Measurements from ENCODE around the gene IMPG2.

IMPG2 gene
- 2.2 to 3.1 (median 2.9) reads per million in 3 donors for total RNA-seq

DNA sequence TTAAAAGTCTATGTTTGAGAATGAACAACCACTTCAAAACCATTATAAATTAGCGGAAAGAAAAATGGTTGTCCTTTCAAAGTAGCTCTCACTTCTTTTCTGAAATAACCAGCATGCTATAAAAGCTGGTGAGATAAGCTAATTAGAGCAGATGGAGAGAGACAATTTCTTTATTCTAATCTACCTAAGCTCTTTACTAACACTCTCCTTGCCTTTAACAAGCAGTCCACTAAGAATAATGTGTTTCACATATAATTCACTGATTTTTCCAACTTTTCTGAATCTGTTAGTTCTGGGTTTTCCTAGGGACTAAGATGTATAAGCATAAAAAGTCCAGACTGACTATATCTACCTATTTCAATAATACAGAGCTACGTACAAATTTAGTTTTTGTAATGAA lies at the start of gene IMPG2:
Gene IMPG2 (minus strand): TSS at position 101 of the 400 bp plus-strand sequence. CDS start 203 bp downstream, outside the sequence.
- Histone ChIP-seq H3K36me3 (ENCODE audit: control insufficient read depth, insufficient read depth, low read length) (no peaks in the 10 kb centered on the region), H3K4me1 (ENCODE audit: control insufficient read depth, insufficient read depth, low read length, poor library complexity, severe bottlenecking) (no peaks in the 10 kb centered on the region), H3K4me3 (ENCODE audit: insufficient read depth, low read depth, low read length, poor library complexity, severe bottlenecking) (no peak within 1 kb of the TSS), H3K27ac (ENCODE audit: insufficient read depth, low read length, poor library complexity, severe bottlenecking) (no peak within 1 kb of the TSS), H3K27me3 (replicated peaks; ENCODE audit: control insufficient read depth, insufficient read depth, low read length, poor library complexity, severe bottlenecking) (no peaks in the 10 kb centered on the region), H3K9me3 (ENCODE audit: control insufficient read depth, low read length) (no peaks in the 10 kb centered on the region)
- DNase-seq, result no peak

DNA sequence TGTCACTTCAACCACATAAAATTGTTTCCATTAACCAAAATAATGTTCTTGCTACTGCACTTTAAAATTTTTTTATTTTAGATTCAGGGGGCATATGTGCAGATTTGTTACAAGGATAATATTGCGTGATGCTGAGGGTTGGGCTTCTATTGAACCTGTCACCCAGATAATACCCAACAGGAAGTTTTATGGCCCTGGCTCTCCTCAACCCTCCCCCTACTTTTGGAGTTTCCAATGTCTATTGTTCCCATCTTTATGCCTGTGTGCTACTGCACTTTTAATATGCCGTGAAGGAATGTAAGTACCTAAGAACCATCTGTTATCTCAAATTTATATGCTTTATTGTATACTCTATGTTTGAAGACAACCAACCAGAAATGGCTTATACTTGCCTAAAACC lies 42.0 kb upstream of the IMPG2 start:
- Histone ChIP-seq H3K4me3 (ENCODE audit: insufficient read depth, low read depth, low read length, poor library complexity, severe bottlenecking) (no peak overlapping the region), H3K27ac (ENCODE audit: insufficient read depth, low read length, poor library complexity, severe bottlenecking) (no peak overlapping the region), H3K27me3 (replicated peaks; ENCODE audit: control insufficient read depth, insufficient read depth, low read length, poor library complexity, severe bottlenecking) (no peaks in the 10 kb centered on the region), H3K9me3 (ENCODE audit: control insufficient read depth, low read length) (no peaks in the 10 kb centered on the region), H3K36me3 (ENCODE audit: control insufficient read depth, insufficient read depth, low read length) (peaks cover 44% of the 10 kb centered on the region), H3K4me1 (ENCODE audit: control insufficient read depth, insufficient read depth, low read length, poor library complexity, severe bottlenecking) (no peaks in the 10 kb centered on the region)
- DNase-seq, result no peak

DNA sequence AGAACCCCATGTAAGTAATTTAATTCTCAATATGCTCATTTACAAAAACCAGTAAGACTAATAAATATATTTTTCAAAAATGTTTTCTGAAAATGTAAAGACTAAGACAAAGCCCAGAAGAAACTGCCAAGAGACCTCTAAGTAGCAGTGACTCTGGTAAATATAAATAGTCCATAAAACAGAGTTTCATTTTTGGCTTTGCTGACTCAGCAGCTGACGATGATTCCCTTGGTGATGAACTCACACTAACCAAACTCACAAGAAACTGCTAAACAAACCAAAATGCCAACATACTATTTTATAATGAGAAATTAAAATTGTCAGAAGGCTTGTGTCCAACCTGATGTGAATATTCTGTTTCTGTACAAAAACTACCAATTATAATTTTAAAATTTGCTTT lies 31.5 kb upstream of the IMPG2 start:
- H3K9me3 ChIP-seq (ENCODE audit: control insufficient read depth, low read length), result no peaks in the 10 kb centered on the region
- no peaks in the 10 kb centered on the region for H3K36me3 ChIP-seq (ENCODE audit: control insufficient read depth, insufficient read depth, low read length)
- no peak overlapping the region for H3K4me3 ChIP-seq (ENCODE audit: insufficient read depth, low read depth, low read length, poor library complexity, severe bottlenecking)
- H3K4me1 ChIP-seq (ENCODE audit: control insufficient read depth, insufficient read depth, low read length, poor library complexity, severe bottlenecking), result no peaks in the 10 kb centered on the region
- H3K27ac ChIP-seq (ENCODE audit: insufficient read depth, low read length, poor library complexity, severe bottlenecking), result no peak overlapping the region
- H3K27me3 ChIP-seq (replicated peaks; ENCODE audit: control insufficient read depth, insufficient read depth, low read length, poor library complexity, severe bottlenecking), result no peaks in the 10 kb centered on the region
- no peak for DNase-seq

DNA sequence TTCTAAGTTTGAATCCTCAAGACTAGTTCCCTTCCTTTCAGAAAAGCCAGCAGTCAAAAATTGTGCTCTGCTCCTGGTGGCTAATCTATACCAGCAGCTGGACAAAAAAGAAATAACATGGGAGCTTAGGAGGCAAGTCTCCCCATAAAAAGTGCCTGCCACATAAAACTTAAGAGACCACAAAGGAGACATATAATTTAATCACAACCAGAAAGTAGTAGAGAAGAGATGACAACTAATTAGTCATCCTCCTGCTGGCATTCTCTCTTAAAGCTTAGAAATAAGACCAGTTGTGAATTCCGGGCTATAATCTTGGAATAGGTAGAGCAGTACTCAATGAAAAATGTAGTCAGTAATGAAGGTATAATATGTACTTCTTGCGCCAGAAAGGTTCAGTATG lies 20.2 kb upstream of the IMPG2 start:
- no peak for DNase-seq
- H3K36me3 ChIP-seq (ENCODE audit: control insufficient read depth, insufficient read depth, low read length), result peaks cover 46% of the 10 kb centered on the region
- no peak overlapping the region for H3K4me3 ChIP-seq (ENCODE audit: insufficient read depth, low read depth, low read length, poor library complexity, severe bottlenecking)
- no peaks in the 10 kb centered on the region for H3K4me1 ChIP-seq (ENCODE audit: control insufficient read depth, insufficient read depth, low read length, poor library complexity, severe bottlenecking)
- H3K9me3 ChIP-seq (ENCODE audit: control insufficient read depth, low read length), result no peaks in the 10 kb centered on the region
- H3K27me3 ChIP-seq (replicated peaks; ENCODE audit: control insufficient read depth, insufficient read depth, low read length, poor library complexity, severe bottlenecking), result no peaks in the 10 kb centered on the region
- H3K27ac ChIP-seq (ENCODE audit: insufficient read depth, low read length, poor library complexity, severe bottlenecking), result no peak overlapping the region

DNA sequence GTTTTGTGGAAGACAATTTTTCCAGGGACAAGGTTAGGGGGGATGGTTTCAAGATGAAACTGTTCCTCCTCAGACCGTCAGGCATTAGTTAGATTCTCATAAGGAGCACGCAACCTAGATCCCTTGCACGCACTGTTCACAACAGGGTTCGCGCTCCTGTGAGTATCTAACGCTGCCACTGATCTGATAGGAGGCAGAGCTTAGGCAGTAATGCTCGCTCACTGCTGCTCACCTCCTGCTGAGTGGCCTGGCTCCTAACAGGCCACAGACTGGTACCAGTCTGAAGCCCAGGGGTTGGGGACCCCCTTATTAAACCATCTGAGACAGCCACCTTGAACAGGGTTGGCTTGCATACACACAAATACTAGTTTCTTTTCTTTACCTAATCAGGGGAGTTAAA lies 13.5 kb upstream of the IMPG2 start:
- peaks cover 54% of the 10 kb centered on the region for H3K36me3 ChIP-seq (ENCODE audit: control insufficient read depth, insufficient read depth, low read length)
- no peak for DNase-seq

DNA sequence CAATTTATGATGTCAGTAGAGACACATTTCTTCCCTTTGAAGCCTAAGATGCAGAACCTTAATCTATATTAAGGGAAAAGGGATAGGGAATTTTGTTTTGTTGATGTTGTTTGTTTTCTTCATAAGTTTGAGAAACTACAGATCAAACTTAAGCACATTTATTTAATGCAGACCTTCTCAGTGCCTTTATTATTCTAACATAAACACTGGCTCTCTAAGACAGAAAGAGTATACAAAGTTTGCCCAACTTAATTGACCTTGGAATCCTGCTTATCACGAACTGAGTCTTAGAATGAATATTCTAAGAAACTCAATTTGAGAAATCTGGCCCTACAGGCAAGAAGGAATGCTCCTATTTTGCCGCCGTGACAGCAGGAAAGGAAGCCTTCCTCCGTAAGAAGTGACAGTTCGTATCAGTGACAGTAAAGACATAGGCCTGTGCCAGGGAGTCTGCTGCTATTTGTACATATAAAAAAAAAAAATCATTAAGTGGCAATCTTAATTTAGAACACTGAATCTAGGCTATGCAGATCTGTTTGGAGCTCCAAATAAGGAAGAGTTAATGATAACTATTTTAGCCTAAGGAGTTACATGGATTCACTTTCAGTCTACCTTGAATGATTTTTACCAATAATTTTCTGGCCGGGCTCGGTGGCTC lies 8.8 kb upstream of the IMPG2 start:
- H3K4me1 ChIP-seq (ENCODE audit: control insufficient read depth, insufficient read depth, low read length, poor library complexity, severe bottlenecking), result no peaks in the 10 kb centered on the region
- H3K27ac ChIP-seq (ENCODE audit: insufficient read depth, low read length, poor library complexity, severe bottlenecking), result no peak overlapping the region
- no peaks in the 10 kb centered on the region for H3K27me3 ChIP-seq (replicated peaks; ENCODE audit: control insufficient read depth, insufficient read depth, low read length, poor library complexity, severe bottlenecking)
- no peak for DNase-seq
- no peaks in the 10 kb centered on the region for H3K9me3 ChIP-seq (ENCODE audit: control insufficient read depth, low read length)
- H3K4me3 ChIP-seq (ENCODE audit: insufficient read depth, low read depth, low read length, poor library complexity, severe bottlenecking), result no peak overlapping the region
- peaks cover 44% of the 10 kb centered on the region for H3K36me3 ChIP-seq (ENCODE audit: control insufficient read depth, insufficient read depth, low read length)

More for the DNA sequence above, 13.5 kb upstream of the IMPG2 start:
- no peaks in the 10 kb centered on the region for H3K27me3 ChIP-seq (replicated peaks; ENCODE audit: control insufficient read depth, insufficient read depth, low read length, poor library complexity, severe bottlenecking)
- H3K4me3 ChIP-seq (ENCODE audit: insufficient read depth, low read depth, low read length, poor library complexity, severe bottlenecking), result no peak overlapping the region
- H3K27ac ChIP-seq (ENCODE audit: insufficient read depth, low read length, poor library complexity, severe bottlenecking), result no peak overlapping the region
- H3K4me1 ChIP-seq (ENCODE audit: control insufficient read depth, insufficient read depth, low read length, poor library complexity, severe bottlenecking), result no peaks in the 10 kb centered on the region
- no peaks in the 10 kb centered on the region for H3K9me3 ChIP-seq (ENCODE audit: control insufficient read depth, low read length)

DNA sequence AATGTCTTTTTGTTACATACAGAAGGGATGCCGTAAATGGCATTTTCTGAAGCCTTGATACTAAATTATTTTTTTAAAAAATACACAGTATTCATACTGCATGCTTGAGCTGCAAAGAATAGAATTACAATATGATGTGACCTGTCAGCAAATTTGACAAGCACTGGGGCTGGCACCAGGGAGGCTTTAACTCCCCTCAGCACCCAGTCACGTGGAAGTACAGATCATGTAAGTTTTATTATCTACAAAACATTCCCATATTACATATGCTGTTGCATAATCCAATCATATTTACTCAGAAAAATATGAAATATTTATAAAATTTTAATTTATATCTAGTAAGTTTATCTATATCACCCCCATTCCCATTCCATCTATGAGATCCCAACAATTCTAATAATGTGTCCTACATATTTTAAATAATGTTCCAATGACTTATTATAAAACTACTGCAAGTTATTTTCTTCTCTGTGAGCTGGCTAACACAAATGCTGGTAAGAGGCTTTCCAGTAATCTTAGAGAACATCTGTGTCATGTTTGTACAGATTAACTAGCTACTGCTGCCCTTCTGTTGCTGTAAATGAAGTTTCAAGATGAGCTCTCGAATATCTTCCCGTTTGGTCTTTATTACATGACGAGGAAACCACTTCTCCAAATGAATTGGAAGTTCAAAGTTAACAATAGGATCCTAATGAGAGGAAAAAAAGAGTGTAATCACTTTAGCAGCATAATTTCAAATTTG lies 5.2 kb upstream of the IMPG2 start:
- Histone ChIP-seq H3K4me1 (ENCODE audit: control insufficient read depth, insufficient read depth, low read length, poor library complexity, severe bottlenecking) (no peaks in the 10 kb centered on the region), H3K27ac (ENCODE audit: insufficient read depth, low read length, poor library complexity, severe bottlenecking) (no peak overlapping the region), H3K27me3 (replicated peaks; ENCODE audit: control insufficient read depth, insufficient read depth, low read length, poor library complexity, severe bottlenecking) (no peaks in the 10 kb centered on the region)

DNA sequence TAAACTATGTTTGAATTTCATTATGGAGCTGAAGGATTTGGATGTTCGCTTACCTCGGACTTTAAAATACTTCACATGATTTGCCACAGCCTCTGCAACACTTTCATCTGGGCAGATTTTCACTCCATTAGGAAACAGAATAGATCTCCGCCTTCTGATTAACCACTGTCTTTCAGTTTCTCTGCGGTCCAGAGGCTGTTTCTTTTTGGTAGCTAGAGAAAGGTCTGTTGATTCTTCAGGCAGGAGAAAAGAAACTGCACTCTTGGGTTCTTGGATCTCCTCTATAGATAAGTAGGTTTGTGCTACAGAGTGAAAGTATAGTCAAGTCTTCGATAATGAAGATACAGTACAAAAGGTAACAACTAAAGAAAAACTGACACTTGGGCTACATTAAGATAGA lies 844 bp downstream of the IMPG2 start:
- H3K4me3 ChIP-seq (ENCODE audit: insufficient read depth, low read depth, low read length, poor library complexity, severe bottlenecking), result no peak overlapping the region
- no peaks in the 10 kb centered on the region for H3K27me3 ChIP-seq (replicated peaks; ENCODE audit: control insufficient read depth, insufficient read depth, low read length, poor library complexity, severe bottlenecking)
- H3K4me1 ChIP-seq (ENCODE audit: control insufficient read depth, insufficient read depth, low read length, poor library complexity, severe bottlenecking), result no peaks in the 10 kb centered on the region
- H3K27ac ChIP-seq (ENCODE audit: insufficient read depth, low read length, poor library complexity, severe bottlenecking), result no peak overlapping the region
- no peaks in the 10 kb centered on the region for H3K36me3 ChIP-seq (ENCODE audit: control insufficient read depth, insufficient read depth, low read length)
- no peaks in the 10 kb centered on the region for H3K9me3 ChIP-seq (ENCODE audit: control insufficient read depth, low read length)
- no peak for DNase-seq

More for the DNA sequence above, 5.2 kb upstream of the IMPG2 start:
- H3K36me3 ChIP-seq (ENCODE audit: control insufficient read depth, insufficient read depth, low read length), result peaks cover 32% of the 10 kb centered on the region
- no peak overlapping the region for H3K4me3 ChIP-seq (ENCODE audit: insufficient read depth, low read depth, low read length, poor library complexity, severe bottlenecking)
- no peak for DNase-seq
- no peaks in the 10 kb centered on the region for H3K9me3 ChIP-seq (ENCODE audit: control insufficient read depth, low read length)

DNA sequence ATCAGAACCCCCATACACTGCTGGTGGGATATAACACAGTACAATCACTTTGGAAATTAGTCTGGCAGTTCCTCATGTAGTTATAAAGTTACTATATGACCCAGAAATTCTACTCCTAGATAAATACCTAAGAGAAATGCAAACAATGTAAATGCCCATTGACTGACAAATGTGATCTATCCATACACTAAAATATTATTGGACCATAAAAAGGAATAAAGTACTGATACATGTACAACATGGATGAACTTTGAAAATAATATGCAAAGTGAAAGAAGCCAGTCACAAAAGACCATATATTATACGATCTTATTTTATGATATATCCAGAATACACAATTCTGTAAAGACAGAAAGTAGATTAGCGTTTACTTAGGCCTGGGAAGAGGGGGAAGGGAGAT lies 7.8 kb downstream of the IMPG2 start:
- Histone ChIP-seq H3K27ac (ENCODE audit: insufficient read depth, low read length, poor library complexity, severe bottlenecking) (no peak overlapping the region), H3K9me3 (ENCODE audit: control insufficient read depth, low read length) (peaks cover 2% of the 10 kb centered on the region), H3K4me3 (ENCODE audit: insufficient read depth, low read depth, low read length, poor library complexity, severe bottlenecking) (no peak overlapping the region), H3K4me1 (ENCODE audit: control insufficient read depth, insufficient read depth, low read length, poor library complexity, severe bottlenecking) (no peaks in the 10 kb centered on the region), H3K27me3 (replicated peaks; ENCODE audit: control insufficient read depth, insufficient read depth, low read length, poor library complexity, severe bottlenecking) (no peaks in the 10 kb centered on the region), H3K36me3 (ENCODE audit: control insufficient read depth, insufficient read depth, low read length) (no peaks in the 10 kb centered on the region)
- DNase-seq, result no peak

DNA sequence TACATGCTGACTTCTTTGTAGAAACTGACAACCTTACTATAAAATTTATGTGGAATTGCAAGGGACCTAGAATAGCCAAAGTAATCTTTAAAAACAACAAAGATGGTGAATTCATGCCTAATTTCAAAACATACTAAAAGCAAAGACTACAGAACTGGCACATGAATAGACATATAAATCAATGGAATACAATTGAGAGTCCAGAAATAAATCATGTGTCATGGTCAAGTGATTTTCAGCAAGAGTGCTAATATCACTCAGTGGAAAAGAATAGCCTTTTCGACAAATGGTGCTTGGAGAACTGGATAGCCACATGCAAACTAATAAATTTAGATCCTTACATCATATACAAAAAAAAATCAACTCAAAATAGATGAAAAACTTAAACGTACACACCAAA lies 8.7 kb downstream of the IMPG2 start:
- H3K27ac ChIP-seq (ENCODE audit: insufficient read depth, low read length, poor library complexity, severe bottlenecking), result no peak overlapping the region
- H3K36me3 ChIP-seq (ENCODE audit: control insufficient read depth, insufficient read depth, low read length), result no peaks in the 10 kb centered on the region
- no peaks in the 10 kb centered on the region for H3K27me3 ChIP-seq (replicated peaks; ENCODE audit: control insufficient read depth, insufficient read depth, low read length, poor library complexity, severe bottlenecking)
- peaks cover 2% of the 10 kb centered on the region for H3K9me3 ChIP-seq (ENCODE audit: control insufficient read depth, low read length)
- no peaks in the 10 kb centered on the region for H3K4me1 ChIP-seq (ENCODE audit: control insufficient read depth, insufficient read depth, low read length, poor library complexity, severe bottlenecking)
- DNase-seq, result no peak
- H3K4me3 ChIP-seq (ENCODE audit: insufficient read depth, low read depth, low read length, poor library complexity, severe bottlenecking), result no peak overlapping the region

Data from effector memory CD4-positive, alpha-beta T cell (primary cell).